Stimulated activated CD8-positive, alpha-beta memory T cell treated with anti-CD3 and anti-CD28 coated beads, Interleukin-7, amount 100 ng/mL, for 1 hour (primary cell): ENCODE measurements around the gene NOP56.
"Not testable (repeated sequence)": the region's sequence is repeated elsewhere in the genome, so short reads cannot be mapped to it uniquely, and the experiment has no call there.

ENCODE experiments used
- DNase-seq, 2 donors: peaks; one replicate each; pipeline ENCODE4 v3.0.0-alpha.2; 2020; ENCODE audit warnings: low read depth in 2 of 2

The NOP56 gene

DNA sequence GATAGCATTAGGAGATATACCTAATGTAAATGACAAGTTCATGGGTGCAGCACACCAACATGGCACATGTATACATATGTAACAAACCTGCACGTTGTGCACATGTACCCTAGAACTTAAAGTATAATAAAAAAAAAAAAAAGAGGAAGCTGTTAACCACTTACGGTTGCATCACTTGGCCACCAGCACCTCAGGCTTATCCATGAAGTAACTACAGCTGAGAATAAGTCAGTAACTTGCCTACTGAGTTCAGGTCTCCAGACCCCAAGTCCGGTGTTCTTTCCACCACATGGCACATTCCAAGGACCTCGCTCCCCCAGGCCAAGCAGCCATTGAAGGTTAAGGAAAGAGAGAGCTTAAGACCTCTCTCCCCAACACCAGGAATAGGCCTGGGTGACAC, 32.4 kb downstream of the NOP56 start:
- not testable (repeated sequence) for DNase-seq

DNA sequence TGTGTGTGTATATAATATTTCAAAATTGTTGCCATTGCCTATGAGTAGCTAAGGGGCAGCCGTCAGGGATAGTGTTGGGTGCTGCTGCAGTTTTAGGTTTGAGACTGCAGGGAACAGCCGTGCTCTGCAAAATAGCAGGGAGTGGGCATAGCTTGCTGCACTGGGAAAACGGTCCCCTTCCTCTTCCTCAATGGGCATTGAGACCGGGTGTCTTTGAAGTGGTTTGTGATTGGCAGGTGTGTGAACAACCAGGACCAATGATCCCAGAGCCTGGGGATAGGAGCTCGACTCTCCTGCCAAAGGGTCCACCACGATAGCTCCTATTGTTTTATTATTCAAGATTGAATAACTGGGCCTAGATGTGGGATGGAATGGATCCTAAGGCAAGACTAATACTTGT, 35.1 kb downstream of the NOP56 start:
- DNase-seq: no peak

DNA sequence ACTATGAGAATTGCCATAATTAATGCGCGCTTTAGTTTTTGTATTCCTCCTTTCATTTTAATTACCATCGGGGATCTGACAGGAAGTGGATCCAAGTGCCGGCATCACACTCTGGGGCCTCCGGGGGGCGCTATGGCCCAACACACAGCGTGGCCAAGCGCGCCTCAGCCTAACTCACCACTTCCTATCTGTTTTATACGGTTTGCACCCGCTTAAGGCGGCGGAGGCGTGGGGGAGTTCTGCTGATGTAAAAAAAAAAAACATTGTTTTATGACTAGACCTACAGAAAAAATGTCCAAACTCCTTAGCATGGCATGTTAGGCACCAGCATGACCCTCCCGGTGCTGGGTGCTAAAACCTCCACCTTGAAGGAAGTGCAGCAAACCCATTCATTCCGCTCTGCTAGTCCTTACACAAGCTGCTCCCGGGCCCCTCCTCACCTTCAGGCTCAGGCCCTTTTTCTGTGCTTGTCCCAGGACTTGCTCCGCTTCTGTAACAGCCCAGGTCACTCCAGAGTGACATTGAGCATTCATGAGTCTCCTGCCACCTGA, 35.7 kb downstream of the NOP56 start:
- peak; percentile 47 to 61 for DNase-seq

DNA sequence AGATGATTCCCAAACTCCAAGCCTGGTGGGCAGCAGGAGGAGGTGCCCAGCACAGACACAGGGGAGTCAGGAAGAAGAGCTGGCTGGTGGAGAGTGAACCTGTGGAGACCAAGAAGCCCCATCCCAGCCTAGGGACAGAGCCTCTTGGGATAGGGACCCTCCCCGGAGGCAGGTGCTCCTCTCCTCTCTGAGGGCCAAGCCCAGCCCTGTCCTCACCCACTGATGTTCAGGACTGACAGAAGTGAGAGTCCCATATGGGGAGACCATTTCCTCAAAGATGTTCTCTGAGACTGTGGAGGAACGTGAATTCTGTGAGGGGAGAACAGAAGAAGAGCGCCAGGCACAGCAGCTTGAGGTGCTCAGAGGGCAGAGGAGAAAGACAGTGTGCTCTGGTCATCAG, 37.8 kb downstream of the NOP56 start:
- no peak for DNase-seq

DNA sequence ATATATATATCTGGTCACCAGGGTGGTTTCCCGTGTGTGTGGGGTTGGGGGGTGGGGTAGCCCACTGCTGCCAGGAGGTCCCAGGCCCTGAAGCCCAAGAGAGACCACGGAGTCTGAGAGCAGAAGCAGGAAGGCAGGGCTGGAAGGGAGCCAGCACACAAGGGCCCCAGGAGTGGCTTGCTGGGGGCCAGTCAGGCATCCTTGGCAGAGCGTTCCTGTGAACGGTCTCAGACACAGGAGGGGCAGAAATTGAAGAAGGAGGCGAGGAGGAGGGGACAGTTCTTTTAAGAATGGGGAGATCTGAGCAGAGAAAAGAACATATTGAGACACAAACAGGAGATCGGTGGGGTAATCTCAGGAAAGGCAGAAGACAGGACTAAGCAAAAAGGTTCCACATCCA, 38.3 kb downstream of the NOP56 start:
- no peak for DNase-seq

DNA sequence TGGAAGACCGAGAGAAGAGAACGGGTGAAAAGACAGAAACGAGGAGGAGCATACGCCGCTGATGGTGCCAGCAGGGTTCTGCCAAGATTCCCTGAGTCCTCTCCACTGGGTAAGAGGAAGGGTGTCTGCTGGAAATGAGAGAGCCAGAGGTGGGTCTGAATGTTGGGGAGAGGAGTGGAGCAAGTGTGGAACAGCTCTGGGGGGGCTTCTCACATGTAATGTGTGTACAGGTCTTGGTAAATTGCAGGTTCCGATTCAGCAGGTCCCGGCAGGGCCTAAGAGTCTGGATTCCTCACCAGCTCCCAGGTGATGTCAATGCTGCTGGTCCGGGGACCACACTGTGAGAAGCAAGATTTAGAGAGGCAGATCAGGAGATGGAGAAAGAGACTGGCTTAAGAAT, 38.7 kb downstream of the NOP56 start:
- no peak for DNase-seq

DNA sequence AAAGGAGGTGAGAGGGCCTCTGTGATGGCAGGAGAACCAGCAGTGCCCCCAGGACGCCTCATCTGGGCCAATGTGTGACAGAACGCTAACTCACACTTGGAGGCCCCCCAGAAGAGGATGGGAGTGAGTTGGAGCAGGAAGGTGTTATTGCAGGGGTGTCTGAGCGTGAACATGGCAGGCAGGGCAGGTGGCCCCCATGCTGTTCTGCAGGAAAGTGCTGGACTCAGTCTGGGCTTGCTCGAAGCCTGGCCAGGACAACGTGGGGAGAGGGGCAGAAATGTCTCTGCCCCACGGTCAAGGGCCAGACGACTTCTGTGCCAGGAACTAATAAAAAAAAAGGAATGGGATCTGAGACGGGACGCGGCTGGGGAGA, 39.2 kb downstream of the NOP56 start:
- DNase-seq: no peak

DNA sequence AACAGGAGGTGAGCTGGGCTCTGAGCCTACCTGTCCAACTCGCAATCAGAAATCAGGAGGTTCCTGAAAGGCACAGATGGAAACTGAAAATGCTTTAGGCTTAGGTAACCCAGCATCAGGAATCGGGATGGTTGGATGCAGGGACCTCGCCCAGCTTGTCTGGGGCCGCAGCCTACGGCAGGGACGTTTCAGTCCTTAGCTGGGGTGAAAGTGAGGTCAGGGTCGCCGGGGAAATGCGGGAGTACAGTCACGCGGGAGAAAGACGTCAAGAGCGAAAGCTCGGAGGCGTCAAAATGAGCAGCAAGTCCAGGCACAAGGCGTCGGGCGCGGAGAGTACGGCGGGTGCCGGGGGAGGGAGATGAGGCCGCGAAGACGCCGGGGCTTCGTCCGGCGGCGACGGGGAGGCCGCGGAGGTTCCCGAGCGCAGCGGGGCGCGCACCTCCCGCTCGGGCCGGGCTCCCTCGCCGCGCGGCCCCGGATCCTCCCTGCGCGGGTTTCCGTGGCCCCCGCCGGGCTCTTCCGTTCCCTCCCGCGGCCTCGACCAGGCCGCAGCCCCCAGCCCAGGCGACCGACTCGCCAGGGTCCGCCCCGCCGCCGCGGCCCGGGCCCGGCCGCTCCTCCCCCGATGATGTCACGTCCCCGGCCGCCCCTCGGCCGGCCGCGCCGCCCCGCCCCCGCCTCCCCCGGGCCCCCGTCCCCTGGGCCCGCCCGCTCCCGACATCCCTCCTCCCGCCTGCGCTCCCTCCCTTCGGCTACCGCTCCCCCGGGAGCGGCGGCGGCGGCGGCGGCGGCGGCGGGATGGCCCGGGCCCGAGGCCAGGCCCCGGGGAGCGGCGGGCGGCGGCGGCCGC, 39.8 kb downstream of the NOP56 start, which contains the start of gene EBF4:
EBF4 (plus strand) TSS at position 745 of the 850 bp plus-strand sequence. CDS start 866 bp downstream, outside the sequence.
- no peak for DNase-seq

DNA sequence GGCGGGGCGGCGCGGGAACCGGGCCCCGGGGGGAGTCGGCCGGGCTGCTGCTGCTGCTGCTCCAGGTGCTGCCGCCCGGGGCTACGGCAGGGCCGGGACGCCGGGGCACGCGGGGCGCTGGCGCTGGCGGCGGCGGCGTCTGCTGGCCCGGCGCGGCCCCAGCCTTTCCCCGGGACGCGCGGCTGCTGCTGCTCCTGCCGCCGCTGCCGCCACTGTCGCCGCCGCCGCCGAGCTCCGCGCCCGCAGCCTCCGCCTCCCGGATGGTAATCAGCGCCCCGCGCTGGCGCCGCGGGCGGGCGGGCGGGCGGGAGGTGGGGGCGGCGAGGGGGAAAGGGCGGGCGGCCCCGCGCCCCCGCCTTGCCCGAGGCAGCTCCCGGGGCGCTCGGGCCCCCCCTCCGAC, 40.5 kb downstream of the NOP56 start:
- DNase-seq: no peak

DNA sequence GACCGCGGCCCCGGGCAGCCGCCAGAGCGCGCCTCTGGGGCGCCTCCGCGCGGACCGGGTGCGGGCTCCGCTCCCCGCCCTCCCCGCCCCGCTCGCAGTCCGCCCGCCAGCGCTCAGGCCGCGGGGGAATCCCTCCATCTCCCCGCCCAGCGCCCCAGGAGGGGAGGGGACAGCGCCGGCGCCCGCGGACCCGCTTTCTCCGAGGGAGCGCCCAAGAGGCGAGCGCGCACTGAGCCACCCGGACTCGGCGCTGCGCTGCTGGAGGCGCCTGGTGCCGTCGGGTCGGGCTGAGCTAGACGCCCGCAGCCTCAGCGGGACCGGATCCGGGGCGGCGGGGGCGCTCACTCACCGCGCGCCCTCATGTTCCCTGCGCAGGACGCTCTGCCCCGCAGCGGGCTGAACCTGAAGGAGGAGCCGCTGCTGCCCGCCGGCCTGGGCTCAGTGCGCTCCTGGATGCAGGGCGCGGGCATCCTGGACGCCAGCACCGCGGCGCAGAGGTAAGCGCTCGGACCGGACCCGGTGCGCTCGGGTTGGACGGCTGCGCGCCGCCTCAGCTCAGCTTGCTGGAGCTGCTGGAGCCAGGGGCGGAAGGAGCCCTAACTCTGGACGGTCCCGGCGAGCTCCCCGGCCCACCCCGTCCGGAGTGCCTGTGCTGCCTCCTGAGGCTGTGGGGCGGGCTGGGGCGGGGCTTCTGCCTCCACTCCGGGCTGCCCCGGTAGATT, 41.0 kb downstream of the NOP56 start:
- no peak for DNase-seq

DNA sequence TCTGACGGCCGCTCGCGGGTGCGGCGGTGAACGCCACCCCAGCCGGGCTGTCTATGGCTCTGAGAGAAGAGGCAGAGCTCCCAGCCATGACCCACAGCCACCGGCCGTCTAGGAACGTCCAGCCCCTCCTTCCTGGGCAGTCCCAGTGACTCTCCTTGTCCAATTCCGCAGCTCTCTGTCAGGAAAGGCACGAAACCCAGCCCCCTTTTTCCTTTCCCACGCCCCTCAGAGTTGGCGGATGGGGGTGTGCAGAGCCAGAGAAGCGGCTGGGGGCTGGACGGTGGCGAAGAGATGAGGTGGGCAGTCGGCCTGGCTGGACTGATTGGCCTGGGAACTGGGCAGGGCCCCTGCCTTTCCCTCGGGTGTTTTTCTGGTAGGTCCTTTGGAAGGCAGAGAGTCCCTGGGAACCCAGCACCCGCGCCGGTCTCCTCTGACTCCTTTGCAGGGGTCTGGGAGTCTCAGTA, 41.6 kb downstream of the NOP56 start:
- DNase-seq: no peak

DNA sequence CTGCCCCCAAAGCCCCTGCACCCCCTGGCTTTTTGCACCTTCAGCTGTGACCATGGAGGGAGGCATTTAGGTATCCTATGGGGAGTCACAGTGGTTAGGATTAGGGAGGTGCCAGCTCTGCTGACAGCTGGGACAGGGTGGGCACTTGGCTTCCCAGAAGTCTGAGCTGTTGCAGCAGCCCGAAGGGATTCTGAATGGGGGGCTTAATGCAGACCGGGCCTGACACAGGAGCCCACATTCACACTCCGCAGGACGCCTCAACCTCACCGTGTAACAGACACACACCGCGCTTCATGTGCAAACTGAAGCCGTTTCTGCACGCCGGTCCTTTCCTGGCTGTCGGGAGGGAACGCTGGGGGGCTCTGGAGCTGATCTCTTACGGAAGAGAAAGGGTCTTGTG, 42.1 kb downstream of the NOP56 start:
- DNase-seq: no peak

DNA sequence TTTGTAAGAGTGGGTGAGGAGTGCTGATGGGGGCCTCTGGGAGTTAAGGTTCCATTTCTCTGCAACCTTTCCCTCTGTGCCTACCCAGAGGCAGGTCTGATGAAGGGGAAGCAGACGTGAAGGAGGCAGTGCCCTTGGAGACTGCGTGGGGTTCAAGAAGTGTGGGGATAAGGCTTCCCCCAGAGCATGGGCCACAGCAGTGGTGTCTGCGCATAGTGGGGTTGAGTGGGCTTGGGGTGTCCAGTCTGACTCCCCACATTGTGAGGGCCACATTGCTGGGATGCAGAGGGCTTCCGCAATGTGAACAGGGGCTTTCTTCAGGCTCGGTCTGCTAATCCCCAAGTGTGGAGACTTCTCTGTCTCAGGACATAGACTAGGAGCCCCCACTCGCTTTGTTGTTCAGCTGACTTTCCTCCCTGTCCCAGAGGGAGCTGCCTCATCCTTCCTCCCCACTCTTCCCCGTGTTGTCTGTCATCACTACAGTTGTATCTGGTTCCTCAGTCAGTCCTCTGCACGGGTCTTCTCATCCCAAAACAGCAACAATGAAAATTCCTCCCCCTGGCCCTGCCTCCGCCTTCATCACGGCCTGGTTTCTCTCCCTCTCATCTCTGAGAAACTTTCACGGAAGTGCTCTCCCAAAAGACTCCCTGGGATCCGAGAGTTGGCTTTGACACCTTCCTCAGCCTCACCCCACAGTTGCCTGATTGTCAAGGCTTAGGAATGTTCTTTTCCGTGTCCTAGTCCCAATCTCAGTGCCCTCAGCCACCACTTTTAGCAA, 43.0 kb downstream of the NOP56 start:
- no peak for DNase-seq

DNA sequence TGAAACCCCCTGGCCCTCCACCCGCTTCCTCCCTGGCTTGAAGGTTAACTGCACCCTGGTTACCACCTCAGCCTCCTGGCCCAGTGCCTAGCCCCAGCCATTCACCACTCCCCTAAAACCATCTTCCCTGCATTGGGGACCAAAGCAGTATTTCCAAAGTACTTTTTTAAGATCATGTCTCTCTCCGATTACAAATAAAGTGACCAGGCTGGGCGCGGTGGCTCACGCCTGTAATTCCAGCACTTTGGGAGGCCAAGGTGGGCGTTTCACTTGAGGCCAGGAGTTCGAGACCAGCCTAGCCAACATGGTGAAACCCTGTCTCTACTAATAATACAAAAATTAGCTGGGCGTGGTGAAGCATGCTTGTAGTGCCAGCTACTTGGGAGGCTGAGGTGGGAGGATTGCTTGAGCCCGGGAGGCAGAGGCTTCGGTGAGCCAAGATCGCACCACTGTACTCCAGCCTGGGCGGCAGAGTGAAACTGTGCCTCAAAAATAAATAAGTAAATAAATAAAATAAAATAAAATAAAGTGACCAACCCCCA, 43.6 kb downstream of the NOP56 start:
- DNase-seq: not testable (repeated sequence)

DNA sequence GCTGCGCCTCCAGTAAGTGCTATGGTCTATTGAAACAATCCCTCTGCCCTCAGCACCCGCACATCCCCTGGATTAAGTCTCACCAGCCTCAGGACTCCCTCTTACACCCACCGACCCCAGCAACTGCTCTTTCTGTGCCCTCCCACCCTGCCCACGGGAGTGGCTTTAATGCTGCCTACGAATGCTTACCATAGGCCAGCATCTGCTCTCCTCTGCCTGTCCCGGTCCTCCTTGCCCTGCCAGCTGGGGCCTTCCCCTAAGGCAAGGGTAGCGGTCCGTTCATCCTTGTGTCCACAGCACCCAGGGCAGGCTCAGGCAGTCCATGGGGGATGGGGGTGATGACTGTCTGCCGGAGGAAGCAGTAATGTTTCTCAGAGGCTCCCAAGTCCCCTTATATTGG, 44.2 kb downstream of the NOP56 start:
- no peak for DNase-seq

DNA sequence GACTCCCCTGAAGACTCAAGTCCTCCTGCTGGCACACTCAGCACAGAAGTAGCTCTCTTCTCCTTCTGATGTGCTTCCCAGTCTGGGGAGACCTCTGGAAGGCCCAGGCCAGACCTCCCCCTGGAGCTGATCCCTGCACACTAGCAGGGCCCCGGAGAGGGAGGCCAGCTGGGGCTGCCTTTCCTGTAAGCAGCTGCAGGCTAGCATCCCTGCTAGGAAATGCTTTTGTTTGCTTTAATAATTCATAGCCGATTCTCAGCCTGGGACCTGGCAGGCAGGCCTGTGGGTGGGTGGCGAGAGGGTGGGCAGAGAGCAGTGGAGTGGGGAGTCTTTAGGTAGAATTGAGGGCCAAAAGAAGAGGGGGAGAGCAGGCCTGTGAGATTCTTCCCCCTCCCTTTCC, 45.3 kb downstream of the NOP56 start:
- no peak for DNase-seq

DNA sequence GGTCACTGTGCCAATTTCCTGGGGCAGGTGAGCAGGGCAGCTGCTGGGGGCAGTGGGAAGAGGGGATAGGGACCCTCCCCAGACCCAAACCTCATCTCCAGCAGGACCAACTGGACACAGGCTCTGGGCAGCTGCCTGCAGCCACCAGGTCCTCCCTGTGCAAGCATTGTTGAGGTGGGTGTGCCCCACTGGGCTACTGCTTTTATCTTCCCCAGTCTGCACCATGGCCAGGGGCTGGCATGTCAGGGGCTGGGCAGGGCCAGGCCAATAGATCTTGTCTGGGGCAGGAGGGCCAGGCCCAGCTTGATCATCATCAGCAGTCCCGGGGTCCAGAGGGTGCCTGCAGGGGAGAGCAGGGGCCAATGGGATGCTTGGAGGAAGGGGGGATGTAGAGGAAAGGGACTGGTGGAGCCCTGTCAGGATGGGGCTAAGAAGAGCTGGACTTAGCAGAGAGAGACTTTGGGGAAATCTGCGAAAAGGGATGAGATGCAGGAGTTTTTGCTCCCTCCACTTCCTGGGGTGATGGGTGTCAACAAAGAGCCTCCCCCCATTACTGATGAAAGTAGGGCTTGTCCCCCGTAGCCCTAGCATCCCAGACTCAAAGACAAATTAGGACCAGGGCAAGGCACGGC, 45.9 kb downstream of the NOP56 start:
- no peak for DNase-seq

DNA sequence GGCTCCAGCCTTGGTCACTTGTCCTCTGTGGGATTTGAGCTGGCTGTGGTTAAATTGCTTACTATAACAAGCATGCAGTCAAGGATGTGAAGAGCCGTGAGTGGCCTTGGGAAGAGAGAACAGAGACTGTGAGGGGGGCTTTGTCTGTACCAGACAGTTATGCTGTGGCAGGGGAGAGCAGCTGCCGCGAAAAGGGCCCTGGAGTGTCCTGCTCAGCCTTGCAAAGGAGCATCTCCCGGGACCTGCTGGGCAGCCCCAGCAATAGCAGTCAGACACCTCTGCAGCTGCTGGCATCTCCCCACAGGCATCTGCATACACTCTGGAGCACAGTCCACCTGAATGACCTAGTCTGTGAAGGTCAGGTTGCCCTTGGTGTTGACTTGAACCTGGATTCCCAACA, 46.5 kb downstream of the NOP56 start:
- no peak for DNase-seq

DNA sequence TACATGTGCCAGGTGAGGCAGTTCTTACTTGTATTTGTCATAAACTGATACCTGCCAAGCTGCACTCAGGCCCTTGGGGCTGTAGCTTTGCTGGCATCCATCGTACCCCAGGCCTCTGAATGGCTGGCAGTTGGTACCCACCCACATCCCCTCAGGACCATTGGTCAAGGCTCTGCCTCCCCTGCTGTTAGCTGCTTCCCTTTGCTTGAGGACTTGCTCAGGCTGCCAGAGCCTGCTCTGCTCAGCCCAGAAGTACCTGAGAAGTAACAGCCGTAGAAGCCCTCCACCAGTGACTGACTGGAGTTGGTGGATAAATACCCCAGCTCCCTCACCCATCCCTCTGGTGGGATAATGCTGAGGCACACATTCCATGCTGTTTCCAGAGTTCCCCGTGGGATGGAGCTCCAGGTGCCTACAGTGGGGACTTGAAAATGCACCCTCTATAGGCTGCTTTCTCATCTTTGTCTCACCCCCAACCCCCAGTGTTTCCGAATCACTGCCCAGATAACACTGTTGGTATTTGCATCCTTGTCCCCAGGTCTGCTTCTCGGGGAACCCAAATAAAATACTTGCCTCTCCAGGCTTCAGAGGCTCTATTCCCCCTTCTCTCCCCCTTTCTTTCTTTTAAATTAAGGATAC, 47.5 kb downstream of the NOP56 start:
- no peak for DNase-seq

DNA sequence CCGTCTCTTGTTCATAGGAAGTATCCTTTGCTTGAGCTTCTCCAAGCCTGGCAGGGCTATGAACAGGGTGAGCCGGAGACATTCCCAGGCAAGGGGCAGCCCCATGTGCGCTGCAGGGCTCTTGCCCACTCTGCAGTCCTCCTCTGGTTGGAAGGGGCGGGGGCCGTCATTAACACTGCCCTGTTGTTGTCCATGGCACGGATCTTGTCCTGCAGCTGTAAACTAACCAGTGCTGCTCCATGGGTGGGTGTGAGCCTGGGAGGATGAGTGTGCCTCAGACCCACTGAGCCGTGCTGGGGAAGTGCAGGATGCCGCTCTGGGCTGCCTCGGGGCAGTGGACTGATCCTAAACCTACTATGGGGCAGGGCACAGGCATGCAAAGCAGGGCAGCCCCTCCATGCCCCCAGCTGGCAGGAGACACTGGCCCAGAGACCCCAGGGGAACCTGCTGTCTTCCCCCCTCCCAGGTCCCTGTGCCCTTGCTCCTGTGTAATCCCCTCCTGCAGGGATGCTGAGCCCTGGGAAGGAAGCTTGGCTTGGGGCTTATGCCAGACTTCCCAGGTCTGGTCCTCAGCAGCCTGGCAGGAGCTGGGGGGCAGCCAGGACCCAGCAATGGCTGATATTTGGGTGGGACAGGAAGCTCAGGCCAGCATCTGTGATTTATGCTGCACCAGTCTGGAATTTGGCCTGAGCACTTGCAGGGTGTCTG, 48.6 kb downstream of the NOP56 start:
- DNase-seq: no peak
